Measurements from ENCODE around the gene SCAPER.
"Not testable (repeated sequence)": the region's sequence is repeated elsewhere in the genome, so short reads cannot be mapped to it uniquely, and the experiment has no call there.

Gene SCAPER

GRCh38 chr15:76912430-76912829, 7.3 kb upstream of the SCAPER start:
- no peak for DNase-seq

- no peak for DNase-seq
Measured at GRCh38 chr15:76905855-76906254, 715 bp upstream of the SCAPER start.

GRCh38 chr15:76904461-76905012, 603 bp downstream of the SCAPER start:
- DNase-seq = peak; percentile 50

- DNase-seq = peak; percentile 6
Measured at GRCh38 chr15:76903251-76903681, 1.9 kb downstream of the SCAPER start.

- DNase-seq = no peak
Measured at GRCh38 chr15:76901965-76902364, 3.2 kb downstream of the SCAPER start.

GRCh38 chr15:76899931-76900310, 5.2 kb downstream of the SCAPER start:
- not testable (repeated sequence) for DNase-seq

GRCh38 chr15:76899176-76899930, 5.8 kb downstream of the SCAPER start:
- DNase-seq = not testable (repeated sequence)

GRCh38 chr15:76898102-76898501, 7.0 kb downstream of the SCAPER start:
- no peak for DNase-seq

GRCh38 chr15:76894174-76894573, 11.0 kb downstream of the SCAPER start:
- DNase-seq = no peak

GRCh38 chr15:76892836-76893235, 12.3 kb downstream of the SCAPER start:
- not testable (repeated sequence) for DNase-seq

GRCh38 chr15:76887280-76888141, 17.6 kb downstream of the SCAPER start:
- DNase-seq = not testable (repeated sequence)

GRCh38 chr15:76885212-76885611, 19.9 kb downstream of the SCAPER start:
- no peak for DNase-seq

GRCh38 chr15:76875911-76876310, 29.2 kb downstream of the SCAPER start:
- DNase-seq = no peak

- not testable (repeated sequence) for DNase-seq
Measured at GRCh38 chr15:76873066-76873465, 32.1 kb downstream of the SCAPER start.

GRCh38 chr15:76871930-76872329, 33.2 kb downstream of the SCAPER start:
- no peak for DNase-seq

GRCh38 chr15:76868740-76869139, 36.4 kb downstream of the SCAPER start:
- no peak for DNase-seq

GRCh38 chr15:76866716-76867321, 38.3 kb downstream of the SCAPER start:
- DNase-seq = peak; percentile 16

GRCh38 chr15:76866008-76866407, 39.1 kb downstream of the SCAPER start:
- no peak for DNase-seq

GRCh38 chr15:76865548-76865991, 39.6 kb downstream of the SCAPER start:
- DNase-seq = no peak

GRCh38 chr15:76864586-76864985, 40.6 kb downstream of the SCAPER start:
- no peak for DNase-seq

- DNase-seq = no peak
Measured at GRCh38 chr15:76863693-76864092, 41.4 kb downstream of the SCAPER start.

- DNase-seq = no peak
Measured at GRCh38 chr15:76863123-76863522, 42.0 kb downstream of the SCAPER start.

- DNase-seq = no peak
Measured at GRCh38 chr15:76861815-76862397, 43.2 kb downstream of the SCAPER start.

Measured in stimulated activated CD4-positive, alpha-beta T cell treated with anti-CD3 and anti-CD28 coated beads, Interleukin-4, amount 100 ng/mL, for 24 hours (primary cell).